PC-3 (cell line): ENCODE data around the gene VAT1.

Experiments used
- CTCF ChIP-seq: fragments of 300-600 bp; sonication (generic); conservative IDR thresholded peaks from 2 replicates; pipeline ENCODE4 v1.5.1; 2017; ENCODE audit warnings: antibody characterized with exemption, low read depth, mild to moderate bottlenecking, low read length
- EZH2 ChIP-seq: fragments of 300-600 bp; sonication (generic); IDR thresholded peaks from one replicate; pipeline ENCODE4 v1.6.1; 2017; ENCODE audit warnings: antibody characterized with exemption, mild to moderate bottlenecking, low read length; ENCODE audit not compliant: unreplicated experiment
- EZH2phosphoT487 ChIP-seq: fragments of 300-600 bp; sonication (generic); IDR thresholded peaks from 2 replicates; pipeline ENCODE4 v1.6.1; 2018; ENCODE audit warnings: mild to moderate bottlenecking, antibody characterized with exemption, low read length, borderline replicate concordance

GRCh38 chr17:43027091-43028032, 5.2 kb upstream of the VAT1 start:
- TF ChIP-seq CTCF (no peak), EZH2 (no peak), EZH2phosphoT487 (no peak)
